GM12878 (cell line): Measurements from ENCODE around the gene MKNK1. TPM values are rescaled to one million over a fixed set of nuclear protein-coding genes. Genes with fewer than 3 reads are reported as not detected.

Experiments used
- ATAC-seq: fragments of 200-7000 bp; cut with Tn5 transposase; 3 replicates; pipeline ENCODE4 v1.9.1; 2020; ENCODE audit warnings: mild to moderate bottlenecking, moderate library complexity
- BruUV-seq: library from RNA; stranded (reverse); fragments of 400-500 nt; replicated peaks from 2 replicates; lab custom pipeline; 2021; lab: Mats Ljungman, UMichigan
- CTCF ChIA-PET: fragments of 300-600 bp; sonication (Branson Sonifier 250); formaldehyde crosslinking; extraction: SDS; loops from one replicate; lab custom pipeline; 2021; ENCODE audit warnings: inconsistent platforms; lab: Yijun Ruan, JAX
- POLR2A ChIA-PET: fragments of 350-600 bp; formaldehyde crosslinking; extraction: SDS; loops from one replicate; lab custom pipeline; 2021; ENCODE audit warnings: inconsistent platforms; lab: Charles Lee
- RAD21 ChIA-PET: fragments of 300-600 bp; sonication (Branson Sonifier 250); formaldehyde crosslinking; loops from one replicate; lab custom pipeline; 2023; ENCODE audit warnings: antibody characterized with exemption; ENCODE audit not compliant: unreplicated experiment; lab: Charles Lee
- SMC1A ChIA-PET: fragments of 300-600 bp; sonication (Branson Sonifier 250); formaldehyde crosslinking; loops from one replicate; lab custom pipeline; 2023; ENCODE audit not compliant: unreplicated experiment, uncharacterized antibody; lab: Charles Lee
- DNase-seq: peaks from one replicate; pipeline ENCODE4 v3.0.0-alpha.2; 2011; ENCODE audit warnings: low read depth, low spot score
- FAIRE-seq: peaks from 3 replicates; lab custom pipeline; 2011; peaks lifted over from hg19 to GRCh38; lab: Jason Lieb, UNC
- H2AFZ ChIP-seq: 2 replicates; pipeline ENCODE4 v1.6.0; 2011; ENCODE audit warnings: low read depth, low read length, control low read depth; ENCODE audit not compliant: control insufficient read depth
- H3K27ac ChIP-seq: 2 replicates; pipeline ENCODE4 v1.5.1; 2011; ENCODE audit warnings: control low read depth; ENCODE audit not compliant: control insufficient read depth, insufficient read depth
- H3K27me3 ChIP-seq, 2 experiments: replicated peaks in 1 of 2; 2 replicates each; pipeline versions ENCODE4 v1.6.0 to v1.6.1; 2011; ENCODE audit warnings: low read length in 1 of 2; ENCODE audit not compliant: control insufficient read depth in 2 of 2, insufficient read depth in 2 of 2
- H3K36me3 ChIP-seq, 2 experiments: 2 replicates each; pipeline ENCODE4 v1.5.1; 2011; ENCODE audit warnings: low read length in 1 of 2; ENCODE audit not compliant: control insufficient read depth in 2 of 2, insufficient read depth in 2 of 2
- H3K4me1 ChIP-seq: 2 replicates; pipeline ENCODE4 v1.6.1; 2011; ENCODE audit warnings: mild to moderate bottlenecking, low read length, moderate library complexity, mixed read lengths; ENCODE audit not compliant: control insufficient read depth, insufficient read depth
- H3K4me2 ChIP-seq: 2 replicates; pipeline ENCODE4 v1.6.0; 2011; ENCODE audit warnings: control low read depth; ENCODE audit not compliant: control insufficient read depth, insufficient read depth
- H3K4me3 ChIP-seq: fragments of 200-600 bp; sonication (generic); 2 replicates; pipeline ENCODE4 v1.5.1; 2016
- H3K79me2 ChIP-seq: 2 replicates; pipeline ENCODE4 v1.6.0; 2011; ENCODE audit warnings: low read length; ENCODE audit not compliant: control insufficient read depth, insufficient read depth
- H3K9ac ChIP-seq: 2 replicates; pipeline ENCODE4 v1.8.0; 2011; ENCODE audit warnings: low read length, control low read depth, mixed read lengths; ENCODE audit not compliant: control insufficient read depth, insufficient read depth
- H3K9me3 ChIP-seq: replicated peaks from 3 replicates; pipeline ENCODE4 v1.5.1; 2011; ENCODE audit warnings: mild to moderate bottlenecking, low read length; ENCODE audit not compliant: control insufficient read depth, insufficient read depth
- H4K20me1 ChIP-seq: 2 replicates; pipeline ENCODE4 v1.6.0; 2011; ENCODE audit not compliant: control insufficient read depth, insufficient read depth
- CTCF ChIP-seq, 3 experiments: IDR thresholded peaks in 2 of 3; conservative IDR thresholded peaks in 1 of 3; 2 replicates each; pipeline ENCODE4 v1.5.1; 2011; ENCODE audit warnings: low read depth in 3 of 3, low read length in 3 of 3, mild to moderate bottlenecking in 3 of 3, control low read depth in 2 of 3, moderate library complexity in 2 of 3, inconsistent platforms in 1 of 3, mixed read lengths in 1 of 3; ENCODE audit not compliant: control insufficient read depth in 2 of 3, insufficient read depth in 1 of 3; ENCODE audit errors: extremely low read depth in 1 of 3
- ELK1 ChIP-seq: IDR thresholded peaks from 2 replicates; pipeline ENCODE4 v1.6.1; 2012; ENCODE audit warnings: low read depth, low read length, improper control_type of control experiment
- RAD21 ChIP-seq: IDR thresholded peaks from 2 replicates; pipeline ENCODE4 v1.6.1; 2011; ENCODE audit warnings: mild to moderate bottlenecking, low read depth, low read length, moderate library complexity; ENCODE audit not compliant: insufficient read depth
- RAD51 ChIP-seq: fragments of 450-650 bp; IDR thresholded peaks from 2 replicates; pipeline ENCODE4 v1.6.1; 2016; ENCODE audit warnings: moderate library complexity, mild to moderate bottlenecking, inconsistent platforms
- RELA ChIP-seq: fragments of 450-650 bp; IDR thresholded peaks from 2 replicates; pipeline ENCODE4 v1.8.0; 2014; ENCODE audit warnings: borderline replicate concordance; ENCODE audit not compliant: partially characterized antibody
- SMC3 ChIP-seq: IDR thresholded peaks from 2 replicates; pipeline ENCODE4 v1.6.1; 2011; ENCODE audit warnings: low read length, improper control_type of control experiment, borderline replicate concordance
- WGBS: methylation state at CpG from one replicate; pipeline ENCODE4 v1.1.6; 2016; ENCODE audit warnings: low lambda C conversion rate; ENCODE audit not compliant: insufficient replicate concordance, insufficient coverage; ENCODE audit errors: missing lambda C conversion rate; 5-methylcytosine and 5-hydroxymethylcytosine counted together
- in situ Hi-C: fragments of 300-500 bp; cut with MboI; formaldehyde crosslinking; loops from 9 replicates; pipeline ENCODE4 v1.14.3; 2018; ENCODE audit warnings: mixed read lengths
- intact Hi-C: fragments of 100-400 bp; cut with micrococcal nuclease; formaldehyde crosslinking; loops from one replicate; pipeline ENCODE4 v1.14.2; 2022; ENCODE audit not compliant: unreplicated experiment
- polyA plus RNA-seq, 11 experiments: library from polyadenylated mRNA; depleted of rRNA in 4 of 11; unstranded in 6 of 11; stranded (reverse) in 5 of 11; fragments of >200 nt; fragmentation: Nextera tagmentation in 4 of 11; fragmentation: Illumina TruSeq in 1 of 11; extraction: Ambion mirVana in 4 of 11; extraction: Trizol in 1 of 11; gene quantifications; 1 replicate in 1 of 11; 2 replicates in 10 of 11; pipeline versions ENCODE4 v1.2.1 to v1.2.3, GENCODE V29; 2011 to 2016; ENCODE audit warnings: inconsistent platforms in 2 of 11, missing spikeins in 2 of 11, low read depth in 1 of 11
- total RNA-seq, 4 experiments: library from RNA; depleted of rRNA in 3 of 4; stranded (reverse); fragments of >200 nt in 3 of 4; fragmentation: Illumina TruSeq in 1 of 4; extraction: Trizol in 1 of 4; gene quantifications; 2 replicates each; pipeline versions ENCODE4 v1.2.1 to v1.2.3, GENCODE V29; 2013 to 2021

The MKNK1 gene
- total and polyA plus RNA-seq, 10 of the 15 experiments (the other 5 are each of a cell fraction or from before 2014, with no cell fraction given): 13.7 to 29.9 (median 26.5) TPM

GRCh38 chr1:46532498-46533178, 71.4 kb downstream of the MKNK1 start:
- ChIA-PET POLR2A (no interaction called here), SMC1A (no interaction called here), RAD21 (no interaction called here), CTCF (interaction anchor here (0.6 to 3.5 kb wide), 5 partner anchors 31 to 302 kb away, joined by 3 to 12 read pairs (median 5); no protein-coding TSS in a partner anchor)
- no peak for DNase-seq
- Histone ChIP-seq H3K4me3 (no peak overlapping the region; the same call in 1 of the 2 replicates), H3K36me3 (no peaks in the 10 kb centered on the region), H3K27me3 (peaks cover 5 to 12% of the 10 kb centered on the region in 2 experiments; a peak in 2 of 4 replicates), H2AFZ (no peak overlapping the region), H3K9me3 (no peaks in the 10 kb centered on the region), H4K20me1 (no peaks in the 10 kb centered on the region), H3K27ac (no peak overlapping the region), H3K79me2 (no peaks in the 10 kb centered on the region), H3K9ac (no peak overlapping the region), H3K4me1 (no peaks in the 10 kb centered on the region), H3K4me2 (peak overlapping the region; percentile 70; the same call in 1 of the 2 replicates)
- 1% methylated on average over 15 of the region's 31 CpGs for WGBS
- intact Hi-C loops: loop anchor here (5.0 kb wide), 1 partner anchor 195 kb away; no protein-coding TSS in a partner anchor
- peak; percentile 70 for ATAC-seq
- no TSS peak for BruUV-seq
- in situ Hi-C loops: no loop called here
- no peak for TF ChIP-seq RAD51
- TF ChIP-seq RAD21: peak; percentile 60
- TF ChIP-seq ELK1: no peak
- TF ChIP-seq SMC3: peak; percentile 33; the same call in 1 of the 2 replicates
- no peak for TF ChIP-seq RELA
- peak; percentile 50 to 61 (median 60) for TF ChIP-seq CTCF (IDR thresholded peaks at IDR 0.05 in 2 of 3, conservative IDR thresholded peaks at IDR 0.05 in 1 of 3; ENCODE audit: control insufficient read depth in 2 of 3, extremely low read depth in 1 of 3, insufficient read depth in 1 of 3, low read depth in 3 of 3, low read length in 3 of 3)
- TF ChIP-seq, all 136 proteins: peak for 3
- FAIRE-seq: no peak
